HG03139 (cell line): ENCODE data around the gene ECSIT.
"Not testable (repeated sequence)": the region's sequence is repeated elsewhere in the genome, so short reads cannot be mapped to it uniquely, and the experiment has no call there.

Source experiments
- ATAC-seq: cut with Tn5 transposase; IDR thresholded peaks from one replicate; pipeline ENCODE4 v1.9.1; 2021; ENCODE audit not compliant: unreplicated experiment

ECSIT gene

DNA sequence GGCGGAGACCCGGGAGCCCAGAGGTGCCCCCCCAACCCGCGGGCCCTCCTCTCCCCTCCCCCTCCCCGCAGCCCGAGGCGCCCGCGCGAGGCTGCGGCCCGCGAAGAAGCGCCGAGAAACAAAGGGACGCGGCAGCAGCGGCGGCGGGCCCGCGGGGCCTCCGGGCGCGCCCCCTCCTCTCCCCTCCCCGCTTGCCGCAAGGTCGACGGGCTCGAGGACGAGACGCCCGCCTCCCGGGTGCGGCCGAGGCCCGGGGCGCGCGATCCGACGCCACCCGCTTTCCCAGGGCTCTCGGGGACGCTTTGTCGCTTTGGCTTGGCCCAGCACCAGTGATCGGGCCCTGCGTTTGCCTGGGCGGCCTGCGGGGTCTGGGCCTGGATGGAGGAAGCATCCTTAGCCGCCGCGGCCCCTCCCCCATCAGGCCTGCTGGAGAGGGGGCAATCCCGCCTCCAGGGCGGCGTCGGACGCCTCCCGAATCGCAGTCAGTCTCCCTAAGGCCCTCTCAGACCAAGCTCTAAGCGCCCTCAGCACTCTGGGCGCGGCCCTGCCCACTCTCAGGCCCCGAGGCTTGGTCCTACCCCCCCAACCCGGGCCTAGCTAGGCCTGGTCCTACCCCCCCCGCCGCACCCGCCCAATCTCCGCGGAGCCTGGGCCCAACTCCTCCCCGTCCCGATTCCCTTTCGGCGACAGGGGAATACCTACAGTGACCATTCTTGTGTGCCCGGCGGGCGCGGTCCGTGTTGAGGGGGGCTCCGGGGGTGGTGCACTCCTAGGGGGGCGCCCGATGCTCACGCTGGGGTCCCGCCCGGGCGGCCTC, 48.8 kb downstream of the ECSIT start:
- ATAC-seq, result no peak

DNA sequence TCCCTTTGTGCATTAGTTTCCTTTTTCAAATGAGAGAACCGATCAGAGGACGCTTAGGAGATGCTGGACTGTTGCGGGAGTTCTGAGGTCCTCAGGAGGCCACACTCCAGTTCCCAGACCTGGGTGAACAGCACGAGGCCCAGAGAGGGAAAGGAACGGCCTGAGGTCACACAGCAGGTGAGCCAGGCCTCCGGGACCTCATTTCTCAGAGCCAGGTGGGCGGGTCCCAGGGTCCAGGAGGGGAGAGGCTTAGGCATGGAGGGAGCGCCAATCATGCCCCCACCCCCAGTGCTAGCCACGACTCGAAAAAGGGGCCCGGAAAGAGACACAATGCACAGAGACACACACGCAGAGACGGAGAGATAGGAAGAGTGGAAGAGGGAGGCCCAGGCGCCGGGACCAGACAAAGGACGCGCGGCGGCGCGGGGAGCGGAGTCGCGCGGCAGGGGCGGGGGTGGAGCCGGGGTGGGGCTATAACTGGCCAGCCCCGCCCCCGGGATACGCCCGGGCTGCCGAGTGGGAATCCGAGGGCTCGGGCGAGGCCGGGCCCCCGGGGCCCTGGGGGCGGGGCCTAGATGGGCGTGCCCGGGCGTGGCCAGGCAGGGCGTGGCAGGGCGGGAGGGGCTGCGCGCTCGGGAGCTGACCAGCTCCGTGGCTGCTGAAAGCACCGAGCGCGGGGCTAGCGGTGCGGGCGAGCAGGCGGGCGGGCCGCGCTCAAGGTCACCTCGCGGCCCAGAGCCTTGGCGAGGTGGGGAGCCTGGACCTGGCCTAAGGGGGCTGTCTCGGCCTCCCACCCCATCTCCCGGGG, 49.6 kb downstream of the ECSIT start:
- no peak for ATAC-seq

DNA sequence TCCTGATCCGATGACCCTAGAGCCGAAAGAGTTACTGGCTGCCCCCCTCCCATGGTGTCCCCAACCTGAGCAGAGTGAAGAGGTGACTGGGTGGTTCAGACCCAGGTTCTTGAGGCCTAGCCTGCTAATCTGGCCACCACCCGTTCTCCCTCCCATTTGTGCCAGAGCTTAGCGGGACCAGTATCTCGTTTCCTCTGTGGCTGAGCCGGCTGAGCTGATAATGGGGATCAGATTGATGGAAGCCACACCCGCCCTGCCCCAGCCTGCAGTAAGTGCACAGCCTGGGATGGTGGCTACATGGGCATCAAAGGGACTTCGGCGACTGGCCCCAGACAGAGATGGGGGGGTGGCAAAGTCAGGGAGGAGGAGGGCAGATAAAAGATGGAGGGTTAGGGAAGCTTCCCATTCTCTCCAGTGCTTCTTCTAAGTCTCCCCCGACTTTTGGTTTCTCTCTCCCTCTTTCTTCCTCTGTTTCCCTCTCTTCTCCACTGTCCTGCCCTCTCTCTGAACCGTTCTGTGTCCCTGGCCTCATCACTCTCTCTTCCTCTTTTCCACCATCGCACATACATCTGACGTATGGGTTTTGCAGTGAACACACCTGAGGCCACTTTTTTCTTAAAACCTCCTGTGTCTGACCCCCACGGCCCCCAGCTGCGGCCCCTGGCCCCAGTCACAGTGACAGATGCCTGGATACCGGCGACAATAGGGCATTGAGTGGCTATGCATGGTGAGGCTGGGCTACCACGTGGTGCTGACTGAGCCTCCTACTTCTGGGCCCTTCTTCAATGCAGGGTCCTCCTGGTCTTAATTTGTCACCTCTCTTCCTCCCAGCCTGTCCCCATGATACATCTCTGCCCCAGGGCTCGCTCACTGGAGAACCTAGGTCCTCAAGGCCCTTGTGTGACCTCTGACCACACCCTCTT, 50.5 kb downstream of the ECSIT start:
- ATAC-seq, result no peak

DNA sequence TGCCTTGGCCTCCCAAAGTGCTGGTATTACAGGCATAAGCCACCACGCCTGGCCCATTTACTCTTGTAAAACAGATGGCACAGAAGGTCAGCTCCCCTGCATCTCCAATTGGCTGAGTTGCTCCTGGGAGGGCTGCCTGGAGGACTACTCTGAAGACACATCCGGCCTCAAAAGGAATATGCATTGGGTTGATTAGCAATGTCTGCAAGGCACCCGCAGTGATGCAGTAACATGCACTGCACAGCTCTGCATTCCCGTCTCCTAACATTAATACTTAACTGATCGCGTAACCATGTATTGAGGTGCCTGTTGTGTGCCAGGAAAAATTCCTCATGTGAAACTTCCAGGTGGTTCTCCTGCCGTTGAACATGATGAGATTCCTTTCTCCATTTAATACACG, 53.1 kb downstream of the ECSIT start:
- no peak for ATAC-seq

DNA sequence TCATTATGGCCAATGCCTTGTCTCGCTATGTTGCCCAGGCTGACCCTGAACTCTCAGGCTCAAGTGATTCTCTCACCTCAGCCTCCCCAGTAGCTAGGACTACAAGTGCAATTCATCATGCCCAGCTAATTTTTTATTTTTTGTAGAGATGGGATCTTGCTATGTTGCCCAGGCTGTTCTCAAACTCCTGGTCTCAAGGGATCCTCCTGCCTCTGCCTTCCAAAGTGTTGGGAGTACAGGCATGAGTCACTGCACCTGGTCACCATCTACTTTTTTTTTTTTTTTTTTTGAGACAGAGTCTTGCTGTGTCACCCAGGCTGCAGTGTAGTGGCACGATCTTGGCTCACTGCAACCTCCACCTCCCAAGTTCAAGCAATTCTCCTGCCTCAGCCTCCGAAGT, 53.6 kb downstream of the ECSIT start:
- ATAC-seq, result not testable (repeated sequence)

DNA sequence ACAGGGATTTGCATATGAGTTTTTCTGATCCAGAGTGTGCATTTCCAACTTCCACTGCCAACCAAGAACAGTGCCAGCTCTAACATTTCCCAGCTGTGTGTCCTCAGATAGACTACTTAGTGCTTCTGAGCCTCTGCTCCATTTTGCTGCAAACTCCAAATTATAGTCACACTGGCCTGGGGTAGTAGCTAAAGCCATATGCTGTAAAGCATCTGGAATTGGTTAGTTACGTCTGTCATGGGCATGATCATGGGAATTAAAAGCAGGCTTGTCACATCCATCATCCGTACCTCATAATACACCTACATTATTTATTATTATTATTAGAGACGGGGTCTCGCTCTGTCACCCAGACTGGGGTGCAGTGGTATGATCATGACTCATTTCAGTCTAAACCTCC, 55.2 kb downstream of the ECSIT start:
- ATAC-seq, result no peak

DNA sequence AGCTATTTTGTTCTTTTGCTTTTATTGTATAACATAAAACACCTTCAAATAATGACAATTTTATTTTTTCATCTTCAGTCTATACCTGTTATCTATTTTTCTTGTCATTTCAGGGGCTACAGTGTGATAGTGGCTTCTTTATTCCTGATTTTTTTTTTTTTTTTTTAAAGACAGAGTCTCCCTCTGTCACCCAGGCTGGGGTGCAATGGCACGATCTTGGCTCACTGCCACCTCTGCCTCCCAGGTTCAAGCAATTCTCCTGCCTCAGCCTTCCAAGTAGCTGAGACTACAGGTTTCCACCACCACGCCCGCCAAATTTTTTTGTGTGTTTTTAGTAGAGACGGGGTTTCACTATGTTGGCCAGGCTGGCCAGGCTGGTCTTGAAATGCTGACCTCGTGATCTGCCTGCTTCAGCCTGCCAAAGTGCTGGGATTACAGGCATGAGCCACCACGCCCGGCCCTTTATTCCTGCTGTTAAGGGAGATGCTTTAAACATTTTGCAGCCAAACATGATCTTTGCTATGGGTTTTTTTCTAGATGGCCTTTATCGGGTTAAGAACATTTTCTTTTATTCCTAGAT, 60.6 kb downstream of the ECSIT start:
- not testable (repeated sequence) for ATAC-seq

DNA sequence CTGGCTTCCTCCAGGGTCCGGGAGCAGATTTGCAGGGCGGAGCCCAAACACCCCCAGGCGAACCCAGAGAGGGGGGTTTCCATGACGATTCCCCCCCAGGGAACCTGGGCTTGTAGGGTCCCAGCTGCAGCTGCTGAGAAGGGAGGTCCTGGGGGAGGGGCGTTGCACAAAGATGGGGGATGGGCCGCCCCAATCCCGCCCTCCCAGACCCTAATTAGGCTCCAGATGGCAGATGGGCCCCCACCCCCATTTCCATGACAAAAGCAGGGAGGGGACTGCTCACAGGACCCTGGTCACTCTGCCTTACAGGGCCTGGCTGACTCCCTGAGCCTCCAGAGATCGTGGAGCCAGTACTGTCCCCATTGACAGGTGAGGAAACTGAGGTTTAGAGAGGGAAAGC, 63.3 kb downstream of the ECSIT start:
- no peak for ATAC-seq

DNA sequence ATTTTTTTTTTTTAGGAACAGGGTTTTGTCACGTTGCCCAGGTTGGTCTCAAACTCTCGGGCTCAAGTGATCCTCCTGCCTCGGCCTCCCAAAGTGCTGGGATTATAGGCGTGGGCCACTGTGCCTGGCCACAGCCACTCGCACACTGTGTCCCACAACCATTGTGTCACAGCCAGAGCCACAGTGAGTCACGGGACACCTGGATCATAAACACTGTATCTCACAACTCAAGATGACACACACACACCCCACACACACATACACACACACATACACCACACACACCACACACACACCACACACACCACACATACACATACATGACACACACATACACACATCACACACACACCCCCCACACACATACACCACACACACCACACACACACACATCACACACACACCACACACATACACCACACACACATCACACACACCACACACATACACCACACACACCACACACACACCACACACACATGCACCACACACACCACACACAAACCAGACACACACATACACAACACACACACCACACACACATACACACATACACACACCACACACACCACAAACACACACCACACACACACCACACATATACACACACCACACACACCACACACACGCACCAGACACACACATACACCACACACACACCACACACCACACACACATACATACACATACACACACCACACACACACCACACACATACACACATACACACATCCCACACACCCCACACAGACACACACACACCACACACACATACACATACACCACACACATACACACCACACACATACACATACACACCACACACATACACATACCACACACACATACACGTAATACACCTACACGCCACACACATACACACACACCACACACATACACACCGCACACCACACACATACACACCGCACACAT, 64.3 kb downstream of the ECSIT start:
- no peak for ATAC-seq

DNA sequence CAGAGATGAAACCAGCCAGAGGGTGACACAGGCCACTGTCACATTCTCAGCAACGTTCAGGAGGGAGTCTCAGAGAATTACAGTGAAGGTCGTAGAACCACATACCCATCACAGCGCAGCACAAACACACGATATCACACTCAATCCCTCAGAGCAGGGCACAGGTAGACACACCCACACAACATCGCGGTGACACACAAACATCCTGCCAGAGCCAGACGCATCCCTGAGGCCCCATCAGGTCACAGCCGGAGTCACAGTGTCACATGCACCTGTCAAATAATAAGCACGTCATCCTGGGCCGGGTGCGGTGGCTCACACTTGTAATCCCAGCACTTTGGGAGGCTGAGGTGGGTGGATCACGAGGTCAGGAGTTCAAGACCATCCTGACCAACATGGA, 65.5 kb downstream of the ECSIT start:
- no peak for ATAC-seq

DNA sequence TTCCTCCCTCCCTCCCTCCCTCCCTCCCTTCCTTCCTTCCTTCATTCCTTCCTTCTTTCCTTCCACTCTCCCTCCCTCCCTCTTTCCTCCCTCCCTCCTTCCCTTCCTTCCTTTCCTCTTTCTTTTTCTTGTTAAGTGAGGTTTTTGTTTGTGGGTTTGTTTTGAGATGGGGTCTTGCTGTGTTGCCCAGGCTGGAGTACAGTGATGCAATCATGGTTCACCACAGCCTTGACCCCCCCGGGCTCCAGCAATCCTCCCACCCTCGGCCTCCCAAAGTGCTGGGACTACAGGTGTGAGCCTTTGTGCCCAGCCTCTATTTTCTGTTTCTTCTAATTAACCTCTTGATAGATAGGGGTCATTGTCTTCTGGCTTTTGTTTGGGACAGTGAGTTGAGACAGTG, 67.5 kb downstream of the ECSIT start:
- no peak for ATAC-seq

DNA sequence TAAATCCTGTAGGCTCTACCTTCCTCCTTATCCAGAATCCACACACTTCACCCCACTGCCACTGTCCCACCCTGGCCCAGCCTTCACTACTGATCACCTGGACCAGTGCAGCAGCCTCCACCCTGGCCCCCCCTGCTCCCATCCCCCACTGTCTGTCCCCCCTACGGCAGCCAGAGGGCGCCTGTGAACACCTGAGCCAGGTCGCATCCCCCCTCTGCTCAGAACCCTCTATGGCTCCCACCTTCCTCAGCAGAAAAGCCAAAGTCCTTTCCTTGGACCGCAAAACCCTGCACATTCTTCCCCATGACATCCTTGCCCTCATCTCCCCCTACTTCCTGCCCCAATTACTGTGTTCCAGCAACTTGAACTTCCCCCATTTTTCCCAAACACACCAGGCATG, 68.7 kb downstream of the ECSIT start:
- ATAC-seq, result no peak

DNA sequence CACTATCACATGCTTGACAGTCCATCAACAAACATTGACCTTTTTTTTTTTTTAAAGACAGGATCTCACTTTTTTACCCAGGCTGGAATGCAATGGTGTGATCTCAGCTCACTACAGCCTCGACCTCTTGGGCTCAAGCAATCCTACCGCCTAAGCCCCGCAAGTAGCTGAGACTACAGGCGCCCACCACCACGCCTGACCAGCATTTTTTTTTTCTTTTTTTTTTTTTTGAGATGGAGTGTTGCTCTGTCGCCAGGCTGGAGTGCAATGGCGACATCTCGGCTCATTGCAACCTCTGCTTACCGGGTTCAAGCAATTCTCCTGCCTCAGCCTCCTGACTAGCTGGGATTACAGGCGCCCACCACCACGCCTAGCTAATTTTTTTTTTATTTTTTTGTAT, 70.0 kb downstream of the ECSIT start:
- not testable (repeated sequence) for ATAC-seq

DNA sequence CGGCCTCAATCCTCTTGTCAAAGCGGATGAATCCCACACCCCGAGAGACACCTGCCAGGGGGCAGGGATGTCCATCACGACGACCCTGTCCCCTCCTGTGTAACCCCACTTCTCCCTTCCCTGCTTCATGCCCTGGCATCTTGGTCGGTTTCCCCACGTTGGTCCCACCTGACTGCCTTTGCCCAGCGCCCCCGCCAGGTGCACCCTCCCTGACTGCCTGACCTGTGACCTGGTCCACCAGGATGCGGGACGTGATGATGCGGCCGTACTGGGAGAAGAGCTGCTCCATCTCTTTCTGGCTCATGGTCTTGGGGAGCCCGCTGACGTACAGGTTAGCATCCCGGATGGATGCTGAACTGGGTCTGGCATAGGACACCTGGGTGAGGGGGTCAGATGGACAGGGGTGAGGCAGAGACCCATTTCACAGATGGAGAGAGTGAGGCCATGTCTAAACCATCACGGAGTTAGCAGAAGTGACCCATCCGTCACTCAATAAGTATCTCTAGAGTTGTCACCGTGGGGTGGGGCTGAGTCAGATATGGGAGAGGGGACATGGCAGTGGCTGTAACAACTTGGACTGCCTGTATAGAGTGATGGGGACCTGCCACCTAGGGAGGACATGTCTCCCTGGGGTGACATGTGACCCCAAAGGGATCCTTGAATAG, 70.6 kb downstream of the ECSIT start:
- ATAC-seq, result no peak

DNA sequence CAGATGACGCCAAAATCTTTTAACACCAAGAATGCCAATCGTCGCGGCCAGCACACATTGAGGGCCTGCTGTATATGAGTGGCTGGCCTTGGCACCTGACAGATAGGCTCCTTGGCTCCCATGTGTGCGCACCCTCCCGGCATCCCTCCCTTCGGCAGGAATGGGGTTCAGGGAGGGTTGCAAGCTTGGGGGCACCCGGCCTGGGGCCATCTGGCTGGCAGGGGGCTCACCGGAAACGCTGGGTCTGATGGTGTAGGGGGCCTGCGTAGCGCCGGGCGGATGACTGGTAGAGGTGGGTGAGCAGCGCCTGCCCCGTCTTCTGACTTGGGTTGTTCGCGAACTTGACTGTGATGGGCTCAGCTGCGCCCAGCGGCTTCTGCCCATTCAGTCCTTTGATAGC, 71.1 kb downstream of the ECSIT start:
- ATAC-seq, result no peak

DNA sequence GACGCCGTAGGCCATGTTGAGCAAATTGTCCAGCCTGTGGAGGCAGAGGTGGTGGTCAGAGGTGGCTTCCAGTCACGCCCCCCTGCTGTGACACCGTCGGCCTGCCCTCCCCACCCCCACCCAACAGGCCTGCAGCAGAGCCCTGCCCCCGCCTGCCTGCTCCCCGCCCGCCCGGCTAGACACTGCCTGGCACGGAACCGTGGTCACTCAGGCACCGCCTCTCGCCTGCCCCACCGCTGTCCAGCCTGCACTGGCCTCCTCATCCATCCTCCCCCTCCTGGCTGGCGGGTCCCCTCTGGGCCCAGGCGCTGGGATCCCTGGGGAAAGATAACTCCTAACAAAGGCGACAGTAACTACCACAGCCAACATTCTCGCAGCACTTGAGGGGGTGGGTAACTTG, 71.8 kb downstream of the ECSIT start:
- ATAC-seq, result no peak

DNA sequence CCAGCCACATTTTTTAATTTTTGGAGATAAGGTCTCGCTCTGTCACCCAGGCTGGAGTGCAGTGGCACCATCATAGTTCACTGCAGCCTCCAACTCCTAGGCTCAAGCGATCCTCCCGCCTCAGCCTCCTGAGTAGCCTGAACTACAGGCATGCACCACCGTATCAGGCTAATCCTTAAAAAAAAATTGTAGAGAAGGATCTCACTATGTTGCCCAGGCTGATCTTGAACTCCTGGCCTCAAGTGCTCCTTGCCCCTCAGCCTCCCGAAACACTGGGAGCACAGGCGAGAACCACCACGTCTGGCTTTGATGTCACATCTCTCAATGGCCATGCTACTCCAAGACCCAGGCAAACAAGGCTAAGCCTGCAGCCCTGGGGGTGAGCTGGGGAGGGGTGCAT, 72.3 kb downstream of the ECSIT start:
- ATAC-seq, result no peak
